ENCODE measurements around the gene NCAM2. TPM values are rescaled to one million over a fixed set of nuclear protein-coding genes. Genes with fewer than 3 reads are reported as not detected.

NCAM2 gene
- total and polyA plus RNA-seq, 2 donors (not counting 3 experiments of a cell fraction or from before 2014, with no cell fraction given): 0.11 to 0.27 TPM

DNA sequence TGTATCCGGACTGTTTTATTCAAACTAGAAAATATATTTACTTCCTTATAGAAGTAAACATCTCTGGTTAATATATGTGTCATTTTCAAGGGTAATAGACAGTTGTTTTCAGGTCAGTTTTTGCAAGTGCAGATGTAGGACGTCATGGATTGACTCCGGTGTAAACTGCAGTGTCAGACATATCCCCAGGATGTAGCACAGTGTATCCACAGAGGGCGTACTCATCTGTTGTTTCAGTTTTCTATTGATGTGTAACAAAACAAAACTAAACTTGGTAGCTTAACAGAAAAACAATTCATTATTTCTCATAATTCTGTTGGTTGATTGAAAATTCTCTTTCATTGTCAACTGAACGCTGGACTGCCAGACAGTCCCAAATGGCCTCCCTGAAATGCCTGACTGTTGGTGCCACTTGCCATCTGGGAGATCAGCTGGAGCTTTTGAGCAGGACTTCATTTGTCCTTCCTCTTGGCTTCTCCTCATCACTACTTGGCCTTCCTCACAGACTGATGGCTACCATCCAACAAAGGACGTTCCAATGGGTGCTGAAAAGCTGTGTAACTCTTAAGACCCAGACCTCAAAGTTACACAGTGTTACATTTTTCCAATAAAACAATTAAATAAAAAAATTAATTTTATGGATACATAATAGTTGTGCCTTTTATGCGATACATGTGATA lies 181.6 kb downstream of the NCAM2 start:
- TF ChIP-seq JUN (IDR thresholded peaks at IDR 0.05; ENCODE audit: borderline replicate concordance, insufficient read depth, insufficient read length, low read depth) (no peak), MYC (IDR thresholded peaks at IDR 0.05; ENCODE audit: low read depth, low read length) (no peak), POLR2A (IDR thresholded peaks at IDR 0.05; ENCODE audit: low read depth, low read length) (no peak), FOS (IDR thresholded peaks at IDR 0.05; ENCODE audit: borderline replicate concordance, insufficient read depth, low read length) (no peak), MAX (IDR thresholded peaks at IDR 0.05; ENCODE audit: insufficient read depth, insufficient read length) (no peak), GATA2 (IDR thresholded peaks at IDR 0.05; ENCODE audit: insufficient read depth, insufficient read length, low read depth, low read length) (no peak), EZH2 (IDR thresholded peaks at IDR 0.05; ENCODE audit: borderline replicate concordance, low read depth, low read length, severe bottlenecking) (no peak), POLR2AphosphoS5 (IDR thresholded peaks at IDR 0.05; ENCODE audit: insufficient read depth, low read depth, low read length) (no peak)
- TF ChIP-seq, protein P1, sequence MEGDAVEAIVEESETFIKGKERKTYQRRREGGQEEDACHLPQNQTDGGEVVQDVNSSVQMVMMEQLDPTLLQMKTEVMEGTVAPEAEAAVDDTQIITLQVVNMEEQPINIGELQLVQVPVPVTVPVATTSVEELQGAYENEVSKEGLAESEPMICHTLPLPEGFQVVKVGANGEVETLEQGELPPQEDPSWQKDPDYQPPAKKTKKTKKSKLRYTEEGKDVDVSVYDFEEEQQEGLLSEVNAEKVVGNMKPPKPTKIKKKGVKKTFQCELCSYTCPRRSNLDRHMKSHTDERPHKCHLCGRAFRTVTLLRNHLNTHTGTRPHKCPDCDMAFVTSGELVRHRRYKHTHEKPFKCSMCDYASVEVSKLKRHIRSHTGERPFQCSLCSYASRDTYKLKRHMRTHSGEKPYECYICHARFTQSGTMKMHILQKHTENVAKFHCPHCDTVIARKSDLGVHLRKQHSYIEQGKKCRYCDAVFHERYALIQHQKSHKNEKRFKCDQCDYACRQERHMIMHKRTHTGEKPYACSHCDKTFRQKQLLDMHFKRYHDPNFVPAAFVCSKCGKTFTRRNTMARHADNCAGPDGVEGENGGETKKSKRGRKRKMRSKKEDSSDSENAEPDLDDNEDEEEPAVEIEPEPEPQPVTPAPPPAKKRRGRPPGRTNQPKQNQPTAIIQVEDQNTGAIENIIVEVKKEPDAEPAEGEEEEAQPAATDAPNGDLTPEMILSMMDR (IDR thresholded peaks at IDR 0.05; ENCODE audit: extremely low read depth in 1 of 2, insufficient read depth in 1 of 2, low read depth in 1 of 2, low read length in 2 of 2): no peak
- Histone ChIP-seq H3K9me3 (replicated peaks; ENCODE audit: control insufficient read depth, insufficient read depth, low read length) (no peaks in the 10 kb centered on the region), H2AFZ (ENCODE audit: low read depth, low read length) (no peak overlapping the region), H3K4me2 (ENCODE audit: insufficient read depth, low read length) (no peak overlapping the region), H3K4me3 (replicated peaks in 1 of 3; ENCODE audit: insufficient read depth in 1 of 3, low read depth in 1 of 3, low read length in 3 of 3) (no peak overlapping the region), H3K27ac (ENCODE audit: insufficient read depth, low read depth, low read length) (no peak overlapping the region), H3K36me3 (ENCODE audit: control insufficient read depth in 2 of 2, extremely low read depth in 1 of 2, insufficient read depth in 2 of 2, low read length in 2 of 2) (no peaks in the 10 kb centered on the region), H3K27me3 (ENCODE audit: control insufficient read depth in 2 of 2, insufficient read depth in 2 of 2, low read length in 2 of 2) (no peaks in the 10 kb centered on the region), H3K9me1 (replicated peaks; ENCODE audit: control insufficient read depth, extremely low read depth, insufficient read depth, low read length) (no peaks in the 10 kb centered on the region), H3K9ac (replicated peaks; ENCODE audit: extremely low read depth, insufficient read depth, low read length) (no peak overlapping the region), H3K79me2 (ENCODE audit: control insufficient read depth, insufficient read depth, low read length) (no peaks in the 10 kb centered on the region), H4K20me1 (replicated peaks; ENCODE audit: control insufficient read depth, extremely low read depth, insufficient read depth, low read length) (no peaks in the 10 kb centered on the region), H3K4me1 (ENCODE audit: control insufficient read depth, extremely low read depth, insufficient read depth, low read length) (no peaks in the 10 kb centered on the region)
- no TSS peak for BruUV-seq (replicated peaks)
- dilution Hi-C loops (cut with MboI; ENCODE audit: extremely low pct_ligation_motif_present, low sequenced_read_pairs): no loop called here
- POLR2A ChIA-PET: no interaction called here
- CTCF ChIA-PET: interaction anchor here (1.1 kb wide), 1 partner anchor 16 kb away, joined by 3 read pairs; no protein-coding TSS in a partner anchor
- FAIRE-seq (no peak), DNase-seq (ENCODE audit: low read depth, low spot score) (no peak)
- intact Hi-C loops (cut with micrococcal nuclease): no loop called here
